HG03575 (cell line): ENCODE results near the gene BUD13.
"Not testable (repeated sequence)": the region's sequence is repeated elsewhere in the genome, so short reads cannot be mapped to it uniquely, and the experiment has no call there.

Source experiments
- ATAC-seq: cut with Tn5 transposase; IDR thresholded peaks from one replicate; pipeline ENCODE4 v1.9.1; 2021; ENCODE audit not compliant: unreplicated experiment, insufficient number of reproducible peaks, low FRiP score; ENCODE audit errors: extremely low read depth

The BUD13 gene

DNA sequence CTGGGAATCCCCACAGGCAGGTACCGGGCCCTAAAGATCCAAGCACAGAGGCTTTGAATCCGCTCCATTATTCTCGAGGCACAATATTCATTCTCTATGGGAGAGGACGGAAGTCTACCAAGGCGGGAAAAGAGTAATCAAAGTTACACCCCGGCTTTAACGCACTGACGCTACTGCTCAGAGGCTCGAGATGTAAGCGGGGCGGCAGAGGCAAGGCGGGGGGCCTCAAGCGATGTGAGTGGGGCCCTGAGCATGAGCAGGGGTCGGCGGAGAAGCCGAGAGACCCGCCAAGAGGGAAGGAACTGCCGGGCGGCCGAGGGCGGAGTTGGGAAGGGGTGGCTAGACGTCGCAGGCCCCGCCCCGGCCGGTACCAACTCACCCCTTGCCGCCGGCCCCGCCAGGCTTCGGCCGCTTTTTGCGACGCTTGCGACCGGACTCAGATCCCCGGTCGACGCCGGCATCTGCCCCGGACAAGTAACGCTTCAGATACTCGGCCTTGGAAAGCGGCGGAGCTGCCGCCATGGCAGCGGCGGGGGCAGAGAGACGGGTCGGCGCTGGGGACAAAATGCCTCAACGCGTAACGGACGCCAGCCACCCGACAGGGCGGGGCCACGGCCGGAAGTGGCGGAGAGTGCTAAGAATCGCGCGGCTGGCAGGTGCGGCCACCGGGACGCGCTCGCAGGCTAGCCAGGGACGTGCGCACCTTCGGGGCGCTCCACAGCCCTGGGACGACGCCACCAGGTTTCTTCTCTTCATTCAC lies at the start of gene BUD13:
Gene BUD13, minus strand, starts transcription at position 545 of the 760 bp plus-strand sequence. Its CDS starts 23 bp downstream, at position 522.
- ATAC-seq, result no peak

GRCh38 chr11:116822575-116822974 lies 49.8 kb upstream of the BUD13 start:
- ATAC-seq, result no peak

DNA sequence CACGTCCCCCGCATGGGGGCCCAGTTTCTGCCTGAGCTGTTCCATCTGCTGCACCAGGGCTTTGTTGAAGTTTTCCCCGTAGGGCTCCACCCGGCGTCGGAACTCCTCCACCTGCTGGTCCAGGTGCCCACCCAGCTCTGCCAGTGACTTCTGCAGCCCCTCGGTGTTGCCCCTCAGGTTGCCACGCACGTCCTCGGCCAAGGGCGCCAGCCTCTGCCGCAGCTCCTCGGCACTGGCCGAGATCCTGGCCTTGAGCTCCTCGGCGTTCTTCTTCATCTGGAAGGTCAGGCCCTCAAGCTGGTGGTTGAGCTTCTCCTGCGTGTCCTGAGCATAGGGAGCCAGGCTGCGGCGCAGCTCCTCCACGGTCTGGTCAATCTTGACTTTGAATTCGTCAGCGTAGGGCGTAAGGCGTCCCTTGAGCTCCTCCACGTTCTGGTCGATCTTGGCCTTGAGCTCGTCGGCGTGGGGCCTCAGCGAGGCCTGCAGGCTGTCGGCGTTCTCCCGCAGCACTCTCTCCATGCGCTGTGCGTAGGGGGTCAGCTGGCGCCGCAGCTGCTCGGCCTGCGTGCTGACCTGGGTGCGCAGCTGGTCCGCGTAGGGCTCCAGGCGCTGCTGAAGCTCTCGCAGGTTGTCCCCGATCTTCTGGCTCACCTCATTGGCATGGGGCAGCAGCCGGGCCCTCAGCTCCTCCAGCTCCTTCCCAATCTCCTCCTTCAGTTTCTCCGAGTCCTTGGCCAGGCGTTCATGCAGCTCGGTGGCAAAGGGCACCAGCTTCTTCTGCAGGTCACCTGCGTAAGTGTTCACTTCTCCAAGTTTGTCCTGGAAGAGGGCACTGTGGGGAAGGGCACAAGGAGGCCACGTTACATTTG lies 48.5 kb upstream of the BUD13 start:
- ATAC-seq, result no peak

GRCh38 chr11:116819049-116819448 lies 46.3 kb upstream of the BUD13 start:
- no peak for ATAC-seq

DNA sequence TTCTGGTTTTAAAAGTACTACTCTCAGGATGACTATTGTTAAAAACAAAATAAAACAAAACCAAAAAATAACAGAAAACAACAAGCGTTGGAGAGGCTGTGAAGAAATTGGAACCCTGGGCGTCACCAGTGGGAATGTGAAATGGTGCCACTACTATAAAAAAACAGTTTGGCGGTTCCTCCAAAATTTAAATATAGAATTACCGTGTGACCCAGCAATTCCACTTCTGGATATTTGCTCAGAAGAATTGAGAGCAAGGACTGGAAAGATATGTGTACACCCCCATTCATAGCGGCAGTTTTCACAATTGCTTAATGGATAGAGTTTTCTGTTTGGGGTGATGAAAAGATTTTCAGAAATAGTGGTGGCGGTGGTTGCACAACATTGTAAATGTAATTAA lies 41.7 kb upstream of the BUD13 start:
- ATAC-seq, result no peak

- no peak for ATAC-seq
Observed at GRCh38 chr11:116813781-116814471, 41.1 kb upstream of the BUD13 start.

GRCh38 chr11:116813170-116813569 lies 40.4 kb upstream of the BUD13 start:
- no peak for ATAC-seq

- ATAC-seq, result no peak
Observed at GRCh38 chr11:116812109-116812508, 39.3 kb upstream of the BUD13 start.

GRCh38 chr11:116811194-116811593 lies 38.4 kb upstream of the BUD13 start:
- ATAC-seq, result no peak

DNA sequence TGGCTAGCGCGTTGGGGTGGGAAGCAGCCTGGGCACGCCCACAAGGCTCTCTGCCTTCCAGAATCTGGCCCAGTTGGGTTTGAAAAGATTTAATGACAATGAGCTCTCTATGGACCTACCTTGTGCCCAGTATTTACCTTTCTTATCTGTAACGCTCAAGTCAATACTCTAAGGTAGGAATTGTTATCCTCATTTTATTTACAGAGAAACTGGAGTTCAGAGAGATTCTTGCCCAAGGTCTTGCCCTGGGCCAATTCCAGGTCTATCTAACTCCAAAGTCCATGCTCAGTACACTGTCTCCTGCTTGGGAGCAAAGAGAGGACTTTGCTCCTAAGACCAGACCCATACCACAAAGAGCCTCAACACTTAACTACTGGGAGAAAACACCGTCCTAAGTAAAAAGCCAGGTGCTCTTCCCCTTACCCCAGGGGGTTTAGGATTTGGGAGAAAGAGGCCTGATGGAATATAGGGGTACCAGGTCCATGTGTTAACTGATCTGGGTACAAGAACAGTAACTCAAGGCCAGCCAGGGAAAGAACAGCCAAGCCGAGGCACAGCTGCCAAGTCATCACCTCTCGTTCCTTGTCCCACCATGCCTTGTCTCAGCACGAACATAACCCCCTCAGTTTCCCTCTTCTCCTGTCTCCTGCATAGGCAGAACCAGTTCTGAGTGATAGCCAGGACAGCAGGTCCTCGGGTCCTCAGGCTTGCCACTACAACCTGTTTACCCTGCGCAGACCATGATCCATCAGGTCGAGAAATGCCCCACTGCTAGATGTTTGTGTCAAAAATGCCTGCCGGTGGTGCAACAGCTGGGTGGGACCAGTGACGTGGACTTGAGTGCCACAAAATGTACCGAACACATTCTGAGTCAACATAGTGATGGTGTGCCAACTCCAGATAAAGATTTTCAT lies 35.7 kb upstream of the BUD13 start:
- no peak for ATAC-seq

- ATAC-seq, result no peak
Observed at GRCh38 chr11:116807601-116808261, 34.9 kb upstream of the BUD13 start.

DNA sequence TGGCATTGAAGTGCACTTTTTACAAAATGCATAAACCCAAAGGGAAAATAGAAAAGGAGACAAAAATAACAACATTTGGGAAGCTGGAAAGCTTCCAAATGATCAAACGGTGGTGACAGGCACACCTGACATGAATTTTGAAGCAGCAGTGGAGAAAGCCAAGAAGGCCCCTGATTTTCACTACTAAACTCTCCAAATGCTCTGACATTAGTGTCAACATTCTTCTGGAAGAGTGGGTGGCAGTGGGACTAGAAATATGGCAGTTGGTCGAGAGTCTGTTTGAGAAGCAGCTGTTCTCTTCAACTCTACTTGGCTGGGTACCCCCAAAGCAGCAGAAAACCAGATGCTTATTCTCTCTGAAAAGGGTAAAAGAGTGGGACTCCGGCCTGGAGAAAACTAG lies 31.2 kb upstream of the BUD13 start:
- no peak for ATAC-seq

DNA sequence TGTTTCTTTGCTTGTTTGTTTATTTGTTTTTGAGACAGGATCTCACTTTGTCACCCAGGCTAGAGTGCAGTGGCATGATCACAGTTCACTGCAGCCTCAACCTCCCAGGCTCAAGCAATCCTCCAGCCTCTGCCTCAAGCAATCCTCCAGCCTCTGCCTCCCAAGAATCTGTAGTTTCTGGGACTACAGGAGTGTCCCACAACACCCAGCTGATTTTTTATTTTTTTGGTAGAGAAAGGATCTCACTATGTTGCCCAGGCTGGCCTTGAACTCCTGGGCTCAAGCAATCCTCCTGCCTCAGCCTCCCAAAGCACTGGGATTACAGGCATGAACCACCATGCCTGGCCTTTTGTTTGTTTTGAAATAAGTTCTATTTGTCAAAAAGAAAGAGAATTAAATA lies 28.9 kb upstream of the BUD13 start:
- ATAC-seq, result not testable (repeated sequence)

DNA sequence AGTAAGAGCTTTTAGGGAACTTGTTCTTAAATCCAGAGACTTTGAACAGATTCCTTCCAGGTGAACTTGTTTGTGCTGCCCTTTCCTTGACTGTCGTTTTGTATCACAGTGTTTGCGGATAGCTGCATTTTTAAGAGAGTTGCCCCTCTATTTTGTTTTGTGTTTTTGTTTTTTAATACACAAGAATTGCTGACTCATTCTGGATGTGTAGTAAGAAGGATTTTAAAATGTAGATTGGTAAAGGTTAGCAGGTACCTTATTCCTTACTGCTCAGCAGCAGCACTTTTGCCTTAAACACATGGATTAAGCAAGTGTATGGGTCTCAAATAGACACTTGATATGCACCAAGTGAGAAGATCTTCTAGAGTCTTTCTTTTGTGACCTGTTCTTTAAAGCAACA lies 27.8 kb upstream of the BUD13 start:
- ATAC-seq, result no peak

DNA sequence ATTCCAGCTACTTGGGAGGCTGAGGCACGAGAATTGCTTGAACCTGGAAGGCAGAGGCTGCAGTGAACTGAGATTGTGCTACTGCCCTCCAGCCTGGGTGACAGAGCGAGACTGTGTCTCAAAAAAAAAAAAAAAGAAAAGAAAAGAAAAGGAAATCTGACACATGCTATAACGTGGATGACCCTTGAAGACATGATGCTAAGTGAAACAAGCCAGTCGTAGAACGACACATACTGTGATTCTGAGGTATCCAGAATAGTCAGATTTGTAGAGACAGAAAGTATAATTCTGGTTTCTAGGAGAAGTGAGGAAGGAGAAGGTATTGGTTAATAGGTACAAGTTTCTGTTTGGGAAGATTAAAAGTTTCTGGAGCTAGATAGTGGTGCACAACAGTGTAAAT lies 25.6 kb upstream of the BUD13 start:
- no peak for ATAC-seq

DNA sequence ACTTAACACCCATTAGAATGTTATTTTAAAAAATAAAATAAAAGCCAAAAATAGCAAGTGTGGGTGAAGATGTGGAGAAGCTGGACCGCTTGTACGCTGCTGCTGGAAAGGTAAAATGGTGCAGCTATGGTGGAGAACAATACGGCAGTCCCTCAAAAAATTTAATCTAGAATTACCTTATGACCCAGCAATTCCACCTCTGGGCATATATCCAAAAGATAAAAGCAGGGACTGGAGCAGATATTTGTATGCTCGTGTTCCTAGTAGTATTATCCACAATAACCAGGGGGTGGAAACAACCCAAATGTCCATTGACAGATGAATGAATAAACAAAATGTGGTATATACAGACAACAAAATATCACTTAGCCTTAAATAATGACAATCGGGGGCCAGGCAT lies 25.0 kb upstream of the BUD13 start:
- no peak for ATAC-seq

DNA sequence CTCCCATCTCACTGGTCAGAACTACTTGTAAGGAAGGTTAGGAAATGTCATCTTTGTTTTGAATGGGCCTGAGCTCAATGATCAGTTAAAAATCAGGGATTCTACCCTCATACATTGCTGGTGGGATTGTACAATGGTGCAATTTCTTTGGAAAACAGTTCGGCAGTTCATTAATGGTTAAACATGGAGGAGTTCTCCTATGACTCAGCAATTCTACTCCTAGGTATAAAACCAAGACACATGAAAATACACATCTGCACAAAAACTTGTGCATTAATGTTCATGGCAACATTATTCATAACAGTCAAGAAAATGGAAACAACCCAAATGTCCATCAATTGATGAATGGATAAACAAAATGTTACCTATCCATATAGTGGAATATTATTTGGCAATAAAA lies 23.8 kb upstream of the BUD13 start:
- ATAC-seq, result no peak

DNA sequence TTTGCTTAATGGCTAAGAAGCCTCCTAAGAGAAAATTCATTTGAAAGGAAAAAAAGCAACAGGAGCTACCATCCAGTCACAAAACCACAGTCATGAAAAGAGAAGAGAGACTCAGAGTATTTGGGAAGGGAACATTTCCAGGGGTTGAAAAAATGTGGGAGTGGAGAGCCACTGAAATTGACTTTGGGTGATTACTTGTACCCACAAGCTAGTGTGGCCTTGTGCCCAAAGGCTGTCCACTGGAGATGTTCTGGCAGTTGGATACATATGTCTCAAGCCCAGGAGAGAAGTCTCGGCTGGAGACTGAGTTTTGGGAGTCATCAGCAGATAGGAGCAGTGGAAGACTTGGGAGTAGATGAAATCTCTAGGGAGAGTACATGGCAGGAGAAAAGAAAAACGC lies 22.1 kb upstream of the BUD13 start:
- no peak for ATAC-seq
